Muscle layer of duodenum (tissue), 2 donors: ENCODE results near the gene CRACDL.
A peak's percentile ranks its signal among the peaks of the same experiment; 100 is the strongest.

ENCODE experiments used
- H3K27ac ChIP-seq: one replicate; pipeline ENCODE4 v1.7.0; 2013; ENCODE audit warnings: mild to moderate bottlenecking, low read length
- H3K27me3 ChIP-seq: one replicate; pipeline ENCODE4 v1.7.0; 2013; ENCODE audit warnings: low read depth, mild to moderate bottlenecking, control low read depth, low read length
- H3K36me3 ChIP-seq, 2 donors: one replicate each; pipeline ENCODE4 v1.7.0; 2013; ENCODE audit warnings: low read length in 2 of 2, control low read depth in 1 of 2, mild to moderate bottlenecking in 1 of 2; ENCODE audit not compliant: insufficient read depth in 2 of 2, control insufficient read depth in 1 of 2
- H3K4me1 ChIP-seq, 2 donors: one replicate each; pipeline ENCODE4 v1.7.0; 2013; ENCODE audit warnings: low read length in 2 of 2, mild to moderate bottlenecking in 2 of 2, control low read depth in 1 of 2, moderate library complexity in 1 of 2; ENCODE audit not compliant: insufficient read depth in 2 of 2, control insufficient read depth in 1 of 2
- H3K4me3 ChIP-seq, 2 donors: one replicate each; pipeline ENCODE4 v1.7.0; 2013; ENCODE audit warnings: low read length in 2 of 2, low read depth in 1 of 2, mild to moderate bottlenecking in 1 of 2
- H3K9me3 ChIP-seq, 2 donors: one replicate each; pipeline ENCODE4 v1.7.0; 2013; ENCODE audit warnings: low read length in 2 of 2, control low read depth in 1 of 2, mild to moderate bottlenecking in 1 of 2; ENCODE audit not compliant: control insufficient read depth in 1 of 2
- donor health status: healthy.

Gene CRACDL

GRCh38 chr2:98835831-98836385 lies 100.1 kb downstream of the CRACDL start:
- H3K4me3 ChIP-seq = no peak overlapping the region
- H3K27ac ChIP-seq = no peak overlapping the region
- H3K36me3 ChIP-seq = no peaks in the 10 kb centered on the region
- no peaks in the 10 kb centered on the region for H3K27me3 ChIP-seq
- no peaks in the 10 kb centered on the region for H3K9me3 ChIP-seq
- H3K4me1 ChIP-seq = no peaks in the 10 kb centered on the region

GRCh38 chr2:98833917-98834263 lies 102.1 kb downstream of the CRACDL start:
- Histone ChIP-seq H3K9me3 (no peaks in the 10 kb centered on the region), H3K27ac (peak overlapping the region; percentile 56), H3K4me3 (no peak overlapping the region), H3K27me3 (no peaks in the 10 kb centered on the region), H3K4me1 (no peaks in the 10 kb centered on the region), H3K36me3 (no peaks in the 10 kb centered on the region)

- Histone ChIP-seq H3K36me3 (no peaks in the 10 kb centered on the region), H3K4me1 (no peaks in the 10 kb centered on the region), H3K27ac (no peak overlapping the region), H3K9me3 (no peaks in the 10 kb centered on the region), H3K4me3 (no peak overlapping the region), H3K27me3 (no peaks in the 10 kb centered on the region)
These were observed 102.7 kb downstream of the CRACDL start for GRCh38 chr2:98833172-98833916.

- Histone ChIP-seq H3K4me1 (no peaks in the 10 kb centered on the region), H3K9me3 (no peaks in the 10 kb centered on the region), H3K27me3 (no peaks in the 10 kb centered on the region), H3K36me3 (no peaks in the 10 kb centered on the region), H3K27ac (no peak overlapping the region), H3K4me3 (no peak overlapping the region)
These were observed 103.9 kb downstream of the CRACDL start for GRCh38 chr2:98832172-98832571.

GRCh38 chr2:98830571-98831145 lies 105.4 kb downstream of the CRACDL start:
- no peaks in the 10 kb centered on the region for H3K4me1 ChIP-seq
- no peak overlapping the region for H3K27ac ChIP-seq
- H3K36me3 ChIP-seq = no peaks in the 10 kb centered on the region
- no peak overlapping the region for H3K4me3 ChIP-seq
- H3K9me3 ChIP-seq = no peaks in the 10 kb centered on the region
- no peaks in the 10 kb centered on the region for H3K27me3 ChIP-seq

GRCh38 chr2:98829581-98830270 lies 106.3 kb downstream of the CRACDL start:
- Histone ChIP-seq H3K27me3 (no peaks in the 10 kb centered on the region), H3K9me3 (no peaks in the 10 kb centered on the region), H3K27ac (no peak overlapping the region), H3K36me3 (no peaks in the 10 kb centered on the region), H3K4me1 (no peaks in the 10 kb centered on the region), H3K4me3 (no peak overlapping the region)

GRCh38 chr2:98828793-98829371 lies 107.1 kb downstream of the CRACDL start:
- H3K4me1 ChIP-seq = no peaks in the 10 kb centered on the region
- no peaks in the 10 kb centered on the region for H3K9me3 ChIP-seq
- no peak overlapping the region for H3K27ac ChIP-seq
- H3K27me3 ChIP-seq = no peaks in the 10 kb centered on the region
- no peaks in the 10 kb centered on the region for H3K36me3 ChIP-seq
- H3K4me3 ChIP-seq = no peak overlapping the region

GRCh38 chr2:98828369-98828744 lies 107.7 kb downstream of the CRACDL start:
- Histone ChIP-seq H3K27me3 (no peaks in the 10 kb centered on the region), H3K9me3 (no peaks in the 10 kb centered on the region), H3K36me3 (no peaks in the 10 kb centered on the region), H3K4me3 (no peak overlapping the region), H3K27ac (no peak overlapping the region), H3K4me1 (peaks cover 0 to under 1% of the 10 kb centered on the region in 2 donors)

GRCh38 chr2:98827625-98828368 lies 108.2 kb downstream of the CRACDL start:
- Histone ChIP-seq H3K27ac (no peak overlapping the region), H3K4me1 (peaks cover 0 to 4% of the 10 kb centered on the region in 2 donors), H3K4me3 (no peak overlapping the region), H3K27me3 (no peaks in the 10 kb centered on the region), H3K9me3 (no peaks in the 10 kb centered on the region), H3K36me3 (no peaks in the 10 kb centered on the region)

- H3K9me3 ChIP-seq = no peaks in the 10 kb centered on the region
- H3K27me3 ChIP-seq = no peaks in the 10 kb centered on the region
- peaks cover 0 to 4% of the 10 kb centered on the region in 2 donors for H3K4me1 ChIP-seq
- no peaks in the 10 kb centered on the region for H3K36me3 ChIP-seq
- H3K27ac ChIP-seq = no peak overlapping the region
- H3K4me3 ChIP-seq = no peak overlapping the region
These were observed 109.2 kb downstream of the CRACDL start for GRCh38 chr2:98826856-98827255.

GRCh38 chr2:98825858-98826257 lies 110.2 kb downstream of the CRACDL start:
- no peak overlapping the region for H3K27ac ChIP-seq
- no peaks in the 10 kb centered on the region for H3K9me3 ChIP-seq
- peaks cover 0 to 4% of the 10 kb centered on the region in 2 donors for H3K4me1 ChIP-seq
- no peaks in the 10 kb centered on the region for H3K36me3 ChIP-seq
- H3K4me3 ChIP-seq = no peak overlapping the region
- no peaks in the 10 kb centered on the region for H3K27me3 ChIP-seq
